ENCODE results near the gene MPHOSPH8. TPM values are rescaled to one million over a fixed set of nuclear protein-coding genes. Genes with fewer than 3 reads are reported as not detected.

The MPHOSPH8 gene
- total RNA-seq, 6 experiments from 2014 or later: 19.2 to 23.7 (median 20.7) TPM

DNA sequence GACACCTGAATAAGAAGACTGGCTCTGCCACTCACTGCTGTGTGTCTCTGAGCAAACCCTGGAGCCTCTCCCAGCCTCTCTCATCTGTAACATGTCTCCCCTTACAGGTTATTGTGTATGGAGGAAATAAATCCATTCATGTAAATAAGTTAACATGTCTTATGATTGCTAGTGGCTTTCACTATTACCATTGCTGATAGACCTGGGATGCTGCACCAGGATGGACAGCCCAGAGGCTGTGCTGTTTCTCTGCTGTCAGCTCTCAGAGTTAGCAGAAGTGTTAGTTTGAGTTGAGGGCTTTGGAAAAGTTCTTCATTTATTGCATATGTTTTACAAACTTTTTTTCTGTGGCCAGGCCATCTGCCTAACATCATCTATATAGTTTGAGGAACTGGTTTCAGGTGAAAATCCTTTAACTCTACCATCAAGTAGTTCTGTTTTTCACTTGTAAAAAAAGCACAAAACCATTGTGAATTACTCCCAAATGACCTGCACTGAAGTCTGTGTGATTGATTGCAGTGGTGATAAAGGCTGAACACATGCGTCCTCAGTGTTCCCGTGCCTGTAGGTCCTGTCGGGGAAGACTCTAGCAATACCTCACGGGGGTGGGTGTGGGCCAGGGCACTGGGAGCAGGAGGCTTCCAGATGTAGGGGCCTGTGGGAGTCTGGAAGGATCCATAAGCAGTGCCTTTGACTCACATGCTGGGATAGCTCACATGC lies 24.6 kb downstream of the MPHOSPH8 start:
- DNase-seq: no peak

DNA sequence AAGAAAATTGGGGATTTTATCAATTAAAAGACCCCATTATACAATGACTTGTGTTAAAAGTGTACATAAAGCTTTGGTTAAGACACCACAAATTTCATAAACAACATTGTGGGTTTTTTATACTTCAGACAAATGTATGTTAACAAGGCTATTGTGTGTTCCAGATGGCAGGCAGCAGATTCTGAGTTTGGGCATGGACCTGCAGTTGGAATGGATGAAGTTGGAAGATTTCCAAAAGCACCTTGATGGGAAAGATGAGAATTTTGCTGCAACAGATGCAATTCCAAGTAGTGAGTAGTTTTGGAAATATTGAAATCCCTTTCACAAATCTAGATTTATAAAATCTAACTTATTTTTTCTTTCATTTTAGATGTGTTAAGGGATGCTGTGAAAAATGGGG lies 25.4 kb downstream of the MPHOSPH8 start:
- H3K4me3 Mint-ChIP-seq: no peak overlapping the region
- H3K9me3 Mint-ChIP-seq: no peaks in the 10 kb centered on the region
- peaks cover under 1% of the 10 kb centered on the region; the same call in 1 of the 2 replicates for H3K27me3 Mint-ChIP-seq (ENCODE audit: insufficient read depth)
- peaks cover 22% of the 10 kb centered on the region for H3K36me3 Mint-ChIP-seq (ENCODE audit: low read depth)
- no peak overlapping the region for H3K27ac Mint-ChIP-seq
- no peaks in the 10 kb centered on the region for H3K4me1 Mint-ChIP-seq (ENCODE audit: low read depth)
- TF ChIP-seq, protein P1, sequence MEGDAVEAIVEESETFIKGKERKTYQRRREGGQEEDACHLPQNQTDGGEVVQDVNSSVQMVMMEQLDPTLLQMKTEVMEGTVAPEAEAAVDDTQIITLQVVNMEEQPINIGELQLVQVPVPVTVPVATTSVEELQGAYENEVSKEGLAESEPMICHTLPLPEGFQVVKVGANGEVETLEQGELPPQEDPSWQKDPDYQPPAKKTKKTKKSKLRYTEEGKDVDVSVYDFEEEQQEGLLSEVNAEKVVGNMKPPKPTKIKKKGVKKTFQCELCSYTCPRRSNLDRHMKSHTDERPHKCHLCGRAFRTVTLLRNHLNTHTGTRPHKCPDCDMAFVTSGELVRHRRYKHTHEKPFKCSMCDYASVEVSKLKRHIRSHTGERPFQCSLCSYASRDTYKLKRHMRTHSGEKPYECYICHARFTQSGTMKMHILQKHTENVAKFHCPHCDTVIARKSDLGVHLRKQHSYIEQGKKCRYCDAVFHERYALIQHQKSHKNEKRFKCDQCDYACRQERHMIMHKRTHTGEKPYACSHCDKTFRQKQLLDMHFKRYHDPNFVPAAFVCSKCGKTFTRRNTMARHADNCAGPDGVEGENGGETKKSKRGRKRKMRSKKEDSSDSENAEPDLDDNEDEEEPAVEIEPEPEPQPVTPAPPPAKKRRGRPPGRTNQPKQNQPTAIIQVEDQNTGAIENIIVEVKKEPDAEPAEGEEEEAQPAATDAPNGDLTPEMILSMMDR (IDR thresholded peaks at IDR 0.05): no peak
- no peak for DNase-seq

More for the DNA sequence above, 24.6 kb downstream of the MPHOSPH8 start:
- no peak overlapping the region for H3K27ac Mint-ChIP-seq
- peaks cover 19% of the 10 kb centered on the region for H3K36me3 Mint-ChIP-seq (ENCODE audit: low read depth)
- no peak overlapping the region for H3K4me3 Mint-ChIP-seq
- H3K27me3 Mint-ChIP-seq (ENCODE audit: insufficient read depth): no peaks in the 10 kb centered on the region
- H3K4me1 Mint-ChIP-seq (ENCODE audit: low read depth): no peaks in the 10 kb centered on the region
- H3K9me3 Mint-ChIP-seq: no peaks in the 10 kb centered on the region
- TF ChIP-seq, protein P1 (IDR thresholded peaks at IDR 0.05): no peak

DNA sequence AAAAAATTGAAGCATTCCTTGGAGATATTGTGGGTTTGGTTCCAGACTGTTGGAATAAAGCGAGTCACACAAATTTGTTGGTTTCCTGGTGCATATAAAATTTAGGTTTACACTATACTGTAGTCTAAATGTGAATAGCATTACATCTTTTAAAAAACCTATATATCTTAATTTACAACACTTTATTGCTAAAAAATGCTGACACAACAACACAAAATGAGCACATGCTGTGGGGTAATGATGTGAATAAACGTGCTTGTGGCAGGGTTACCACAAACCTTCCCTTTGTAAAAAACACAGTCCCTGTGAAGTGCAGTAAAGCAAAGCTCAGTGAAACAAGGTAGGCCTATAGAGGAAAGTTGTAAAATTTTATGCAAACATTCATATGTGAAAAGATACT lies 27.7 kb downstream of the MPHOSPH8 start:
- no peaks in the 10 kb centered on the region for H3K9me3 Mint-ChIP-seq
- no peak for DNase-seq
- H3K4me1 Mint-ChIP-seq (ENCODE audit: low read depth): no peaks in the 10 kb centered on the region
- no peak overlapping the region for H3K4me3 Mint-ChIP-seq
- peaks cover 31% of the 10 kb centered on the region for H3K36me3 Mint-ChIP-seq (ENCODE audit: low read depth)
- H3K27ac Mint-ChIP-seq: no peak overlapping the region
- peaks cover 4% of the 10 kb centered on the region for H3K27me3 Mint-ChIP-seq (ENCODE audit: insufficient read depth)
- TF ChIP-seq, protein P1 (IDR thresholded peaks at IDR 0.05): no peak

DNA sequence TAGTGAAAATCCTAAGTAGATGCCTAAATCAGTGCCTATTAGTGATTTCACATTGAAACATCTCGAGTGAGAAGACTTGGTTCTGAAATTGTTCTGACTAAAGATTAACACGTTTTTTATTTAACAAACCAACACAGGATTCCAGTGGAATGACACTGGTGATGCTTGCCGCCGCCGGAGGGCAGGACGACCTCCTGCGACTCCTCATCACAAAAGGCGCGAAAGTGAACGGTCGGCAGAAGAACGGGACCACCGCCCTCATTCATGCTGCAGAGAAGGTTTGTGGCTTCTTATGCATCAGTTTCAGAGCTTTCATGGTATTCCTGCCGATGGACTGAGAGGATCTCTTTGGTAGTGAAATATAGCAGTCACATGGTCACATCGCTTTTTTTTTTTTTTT lies 28.1 kb downstream of the MPHOSPH8 start:
- TF ChIP-seq, protein P1 (IDR thresholded peaks at IDR 0.05): no peak
- Mint-ChIP-seq H3K36me3 (ENCODE audit: low read depth) (peaks cover 31% of the 10 kb centered on the region), H3K9me3 (no peaks in the 10 kb centered on the region)

DNA sequence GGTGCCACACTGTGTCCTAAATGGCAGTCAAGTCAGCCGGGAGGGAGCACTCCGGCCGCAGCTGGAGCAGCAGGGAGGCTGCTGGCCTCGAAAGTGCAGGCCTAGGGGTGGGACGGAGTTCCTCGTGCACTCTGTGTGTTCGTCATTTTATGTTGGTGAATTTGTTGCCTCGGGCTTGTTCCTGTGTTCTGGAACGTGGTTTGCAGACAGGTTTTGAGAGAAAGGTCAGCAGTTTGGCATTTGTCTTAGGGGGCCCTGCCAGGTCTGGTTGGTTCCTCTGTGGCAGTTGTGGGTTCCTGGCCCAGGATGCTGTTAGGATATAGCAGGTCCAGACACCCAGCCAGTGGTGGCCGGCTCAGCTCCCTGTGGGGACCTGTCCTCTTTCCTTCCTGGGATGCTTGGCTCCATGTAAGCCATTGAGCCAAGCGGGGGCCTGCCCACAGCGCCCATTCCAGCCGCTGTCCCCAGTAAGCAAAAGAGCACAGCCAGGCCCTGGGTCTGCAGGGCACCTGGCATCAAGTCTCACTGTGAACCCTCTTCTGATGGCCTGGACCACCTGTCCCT lies 30.0 kb downstream of the MPHOSPH8 start:
- Mint-ChIP-seq H3K9me3 (no peaks in the 10 kb centered on the region), H3K36me3 (ENCODE audit: low read depth) (peaks cover 42% of the 10 kb centered on the region), H3K4me3 (no peak overlapping the region), H3K27me3 (ENCODE audit: insufficient read depth) (peaks cover 8% of the 10 kb centered on the region), H3K4me1 (ENCODE audit: low read depth) (no peaks in the 10 kb centered on the region), H3K27ac (no peak overlapping the region)
- DNase-seq: no peak
- TF ChIP-seq, protein P1 (IDR thresholded peaks at IDR 0.05): no peak

More for the DNA sequence above, 28.1 kb downstream of the MPHOSPH8 start:
- Mint-ChIP-seq H3K4me3 (no peak overlapping the region), H3K27ac (no peak overlapping the region), H3K4me1 (ENCODE audit: low read depth) (no peaks in the 10 kb centered on the region), H3K27me3 (ENCODE audit: insufficient read depth) (peaks cover 4% of the 10 kb centered on the region)
- DNase-seq: no peak

All from HFFc6 (cell line).